Lung (tissue), 12 donors: ENCODE data around the gene PARVG. TPM values are rescaled to one million over a fixed set of nuclear protein-coding genes. Genes with fewer than 3 reads are reported as not detected.

ENCODE experiments used
- ATAC-seq: fragments of 200-7000 bp; cut with Tn5 transposase; one replicate; pipeline ENCODE4 v1.9.1; 2020; ENCODE audit warnings: moderate number of reproducible peaks; ENCODE audit not compliant: insufficient read depth, low FRiP score
- DNase-seq, 3 donors: peaks; one replicate each; pipeline ENCODE4 v3.0.0-alpha.2; 2013 to 2017
- H3K27ac ChIP-seq, 2 donors: one replicate each; pipeline ENCODE4 v1.5.1; 2013; ENCODE audit warnings: mild to moderate bottlenecking in 2 of 2, moderate library complexity in 2 of 2, control low read depth in 1 of 2, inconsistent platforms in 1 of 2, low read depth in 1 of 2, low read length in 1 of 2
- H3K27me3 ChIP-seq, 3 donors: one replicate each; pipeline ENCODE4 v1.5.1; 2013; ENCODE audit warnings: low read length in 2 of 3; ENCODE audit not compliant: control insufficient read depth in 3 of 3, insufficient read depth in 3 of 3
- H3K36me3 ChIP-seq, 4 donors: one replicate each; pipeline ENCODE4 v1.5.1; 2013; ENCODE audit warnings: low read length in 4 of 4, mild to moderate bottlenecking in 1 of 4, moderate library complexity in 1 of 4; ENCODE audit not compliant: control insufficient read depth in 4 of 4, insufficient read depth in 4 of 4
- H3K4me1 ChIP-seq, 5 donors: one replicate each; pipeline ENCODE4 v1.5.1; 2013; ENCODE audit warnings: low read length in 5 of 5, mild to moderate bottlenecking in 2 of 5, moderate library complexity in 1 of 5; ENCODE audit not compliant: control insufficient read depth in 5 of 5, insufficient read depth in 5 of 5
- H3K4me3 ChIP-seq: one replicate; pipeline ENCODE4 v1.5.1; 2013; ENCODE audit warnings: mild to moderate bottlenecking, control low read depth, moderate library complexity
- H3K9ac ChIP-seq, 2 donors: one replicate each; pipeline ENCODE4 v1.5.1; 2013; ENCODE audit warnings: low read length in 2 of 2, control low read depth in 1 of 2; ENCODE audit not compliant: insufficient read depth in 1 of 2
- H3K9me3 ChIP-seq, 4 donors: one replicate each; pipeline ENCODE4 v1.5.1; 2013; ENCODE audit warnings: low read length in 3 of 4, mild to moderate bottlenecking in 1 of 4, moderate library complexity in 1 of 4; ENCODE audit not compliant: control insufficient read depth in 4 of 4, insufficient read depth in 3 of 4
- CTCF ChIP-seq: IDR thresholded peaks from 2 replicates; pipeline ENCODE4 v1.5.1; 2012; ENCODE audit warnings: mild to moderate bottlenecking; ENCODE audit errors: control extremely low read depth, extremely low read depth
- WGBS, 2 donors: extraction: QIAGEN DNeasy Blood & Tissue Kit; methylation state at CpG; one replicate each; pipeline ENCODE4 v1.1.7; 2013; 5-methylcytosine and 5-hydroxymethylcytosine counted together
- polyA plus RNA-seq, 2 donors: library from polyadenylated mRNA; stranded (reverse); fragments of 200-250 nt; gene quantifications; one replicate each; pipeline ENCODE4 v1.2.1, GENCODE V29; 2013
- total RNA-seq, 2 donors: library from RNA; depleted of rRNA in 1 of 2; stranded (reverse); fragments of >200 nt in 1 of 2; gene quantifications; one replicate each; pipeline ENCODE4 v1.2.1, GENCODE V29; 2014 to 2021
- donor health status: control.
- donor health status: control.
- donor health status: Bipolar disorder and iron deficiency.
- donor health status: healthy.
- donor health status: DM: yes; HTN: yes; CAD: no.

The PARVG gene
- total and polyA plus RNA-seq, 4 donors = 20.4 to 67.4 (median 48.7) TPM

DNA sequence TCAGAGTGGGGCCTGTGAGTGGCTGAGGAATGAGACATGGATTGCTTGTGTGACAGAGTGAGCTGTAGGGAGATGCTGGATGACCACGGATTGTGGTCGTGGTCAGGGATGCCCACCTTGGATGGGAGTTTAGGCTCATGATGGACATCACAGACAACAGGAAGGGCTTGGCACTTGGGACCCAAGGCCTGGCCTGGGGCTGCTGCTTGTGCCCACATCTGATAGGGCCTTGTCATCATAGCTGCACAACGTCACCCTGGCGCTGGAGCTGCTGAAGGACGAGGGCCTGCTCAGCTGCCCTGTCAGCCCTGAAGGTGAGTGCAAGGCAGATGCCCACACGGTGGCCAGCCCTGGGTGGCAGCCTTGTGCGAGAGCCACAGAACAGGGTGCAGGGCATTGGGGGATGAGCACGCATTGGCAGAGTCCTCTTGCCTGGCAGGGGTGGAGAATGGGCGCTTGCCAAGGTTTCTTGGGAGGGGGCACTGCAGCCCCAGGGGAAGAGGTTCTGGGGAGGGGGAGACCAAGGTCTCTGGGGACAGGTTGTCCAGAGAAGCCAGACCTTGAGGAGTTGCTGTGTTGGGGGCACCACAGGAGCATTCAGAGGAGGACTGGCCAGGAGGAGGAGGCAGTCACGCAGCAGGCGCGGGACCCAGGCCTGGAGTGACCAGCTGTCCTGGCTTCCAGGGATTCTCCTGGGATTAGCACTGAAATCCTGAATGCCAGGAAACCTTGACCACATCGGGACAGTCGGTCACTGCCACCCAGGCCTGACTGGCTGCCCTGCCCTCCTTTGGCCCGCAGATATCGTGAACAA lies 25.0 kb downstream of the PARVG start:
- ATAC-seq (no peak), DNase-seq (no peak)
- peaks cover 0 to 7% (median 0%) of the 10 kb centered on the region in 4 donors for H3K9me3 ChIP-seq
- no peaks in the 10 kb centered on the region for H3K36me3 ChIP-seq
- peaks cover 0 to 3% (median 0%) of the 10 kb centered on the region in 3 donors for H3K27me3 ChIP-seq
- H3K9ac ChIP-seq = no peak overlapping the region
- no peak for TF ChIP-seq CTCF
- no peak overlapping the region for H3K27ac ChIP-seq
- peaks cover 0 to 12% (median 0%) of the 10 kb centered on the region in 5 donors for H3K4me1 ChIP-seq
- H3K4me3 ChIP-seq = no peak overlapping the region
- WGBS, 2 donors = 91 to 92% methylated on average over 16 of the region's 16 CpGs

DNA sequence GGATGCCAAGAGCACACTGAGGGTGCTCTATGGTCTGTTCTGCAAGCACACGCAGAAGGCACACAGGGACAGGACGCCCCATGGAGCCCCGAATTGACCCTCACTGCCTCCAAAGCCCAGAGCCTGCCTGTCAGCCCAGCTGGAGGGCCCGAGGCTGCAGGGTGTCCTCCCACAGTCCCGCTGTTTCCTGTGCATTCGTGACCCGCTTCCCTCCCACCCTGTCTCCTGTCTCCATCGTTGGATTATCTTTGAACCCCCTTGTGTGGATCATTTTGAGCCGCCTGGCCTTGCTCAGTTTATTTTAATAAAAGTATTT lies 25.6 kb downstream of the PARVG start:
- 76 to 86% methylated on average over 9 of the region's 9 CpGs for WGBS, 2 donors
- no peak overlapping the region for H3K27ac ChIP-seq
- peaks cover 0 to 14% (median 0%) of the 10 kb centered on the region in 5 donors for H3K4me1 ChIP-seq
- H3K9ac ChIP-seq = no peak overlapping the region
- H3K27me3 ChIP-seq = peaks cover 0 to 3% (median 0%) of the 10 kb centered on the region in 3 donors
- H3K4me3 ChIP-seq = no peak overlapping the region
- ATAC-seq (no peak), DNase-seq (no peak)
- no peak for TF ChIP-seq CTCF
- H3K9me3 ChIP-seq = peaks cover 0 to 7% (median 0%) of the 10 kb centered on the region in 4 donors
- H3K36me3 ChIP-seq = no peaks in the 10 kb centered on the region

GRCh38 chr22:44206696-44207095 lies 26.0 kb downstream of the PARVG start:
- Histone ChIP-seq H3K27me3 (peaks cover 0 to 3% (median 0%) of the 10 kb centered on the region in 3 donors), H3K9me3 (peaks cover 0 to 7% (median 0%) of the 10 kb centered on the region in 4 donors), H3K4me3 (no peak overlapping the region), H3K36me3 (no peaks in the 10 kb centered on the region), H3K4me1 (peaks cover 0 to 17% (median 0%) of the 10 kb centered on the region in 5 donors), H3K27ac (no peak overlapping the region), H3K9ac (no peak overlapping the region)
- WGBS, 2 donors = 87 to 90% methylated on average over 8 of the region's 8 CpGs
- no peak for TF ChIP-seq CTCF
- ATAC-seq (no peak), DNase-seq (no peak)
